MG63 (cell line): ENCODE results near the gene YPEL3. TPM values are rescaled to one million over a fixed set of nuclear protein-coding genes. Genes with fewer than 3 reads are reported as not detected.

Experiments used
- DNase-seq: peaks from one replicate; pipeline ENCODE4 v3.0.0-alpha.2; 2020
- H3K27me3 ChIP-seq: fragments of 250-450 bp; sonication (Bioruptor Pico); 2 replicates; pipeline ENCODE4 v1.5.1; 2020; ENCODE audit warnings: mild to moderate bottlenecking, moderate library complexity
- H3K36me3 ChIP-seq: fragments of 250-450 bp; sonication (Bioruptor Pico); 2 replicates; pipeline ENCODE4 v1.5.1; 2020; ENCODE audit warnings: mild to moderate bottlenecking, moderate library complexity
- H3K4me3 ChIP-seq: fragments of 250-450 bp; sonication (Bioruptor Pico); 2 replicates; pipeline ENCODE4 v1.5.1; 2020; ENCODE audit warnings: mild to moderate bottlenecking, moderate library complexity
- H3K9me3 ChIP-seq: fragments of 250-450 bp; sonication (Bioruptor Pico); 2 replicates; pipeline ENCODE4 v1.5.1; 2020; ENCODE audit warnings: mild to moderate bottlenecking, moderate library complexity
- total RNA-seq: library from RNA; depleted of rRNA; stranded (reverse); fragments of >200 nt; shearing (Covaris generic); gene quantifications from 2 replicates; pipeline ENCODE4 v1.2.3, GENCODE V29; 2014; ENCODE audit warnings: low replicate concordance; rRNA removed

YPEL3 gene
- total RNA-seq, 1 experiment from 2014 or later = 13.1 TPM

- H3K4me3 ChIP-seq = no peak overlapping the region
- H3K36me3 ChIP-seq = no peaks in the 10 kb centered on the region
- no peaks in the 10 kb centered on the region for H3K27me3 ChIP-seq
- DNase-seq = no peak
- H3K9me3 ChIP-seq = no peaks in the 10 kb centered on the region
Observed at GRCh38 chr16:30046588-30046987, 49.4 kb downstream of the YPEL3 start.

- DNase-seq = no peak
- H3K27me3 ChIP-seq = no peaks in the 10 kb centered on the region
- no peak overlapping the region for H3K4me3 ChIP-seq
- H3K9me3 ChIP-seq = no peaks in the 10 kb centered on the region
- no peaks in the 10 kb centered on the region for H3K36me3 ChIP-seq
Observed at GRCh38 chr16:30046178-30046577, 49.8 kb downstream of the YPEL3 start.

Other genes starting within 250 kb of the YPEL3 start
- gene CDIPT, start 233.0 kb downstream of the YPEL3 start, total RNA-seq = 64.9 and 78.6 TPM in 2 replicates
- gene SEZ6L2, start 196.7 kb downstream of the YPEL3 start, total RNA-seq = 18.0 and 28.5 TPM in 2 replicates
- 48.3 and 73.0 TPM in 2 replicates for gene ASPHD1, start 195.7 kb downstream of the YPEL3 start, total RNA-seq
- gene KCTD13, start 170.0 kb downstream of the YPEL3 start, total RNA-seq = 5.1 and 7.6 TPM in 2 replicates
- 96.9 and 121 TPM in 2 replicates for gene TMEM219, start 134.1 kb downstream of the YPEL3 start, total RNA-seq
- 41.3 and 59.4 TPM in 2 replicates for gene TAOK2, start 122.3 kb downstream of the YPEL3 start, total RNA-seq
- gene HIRIP3, start 100.6 kb downstream of the YPEL3 start, total RNA-seq = 6.5 and 25.9 TPM in 2 replicates
- 97.4 and 290 TPM in 2 replicates for gene INO80E, start 100.0 kb downstream of the YPEL3 start, total RNA-seq
- not detected in 2 replicates for gene DOC2A, start 85.2 kb downstream of the YPEL3 start, total RNA-seq
- not detected in 2 replicates for gene C16orf92, start 73.0 kb downstream of the YPEL3 start, total RNA-seq
- 0.20 TPM in 1 of 2 replicates, not detected in the other for gene TLCD3B, start 64.9 kb downstream of the YPEL3 start, total RNA-seq
- 911 and 1,101 TPM in 2 replicates for gene ALDOA, start 30.5 kb downstream of the YPEL3 start, total RNA-seq
- 127 and 193 TPM in 2 replicates for gene PPP4C, start 20.2 kb downstream of the YPEL3 start, total RNA-seq
- gene TBX6, start 4.3 kb downstream of the YPEL3 start, total RNA-seq = 0.30 TPM in 1 of 2 replicates, not detected in the other
- gene GDPD3, start 17.3 kb upstream of the YPEL3 start, total RNA-seq = 0.43 TPM in 1 of 2 replicates, not detected in the other
- 13.3 and 20.0 TPM in 2 replicates for gene MAPK3, start 27.0 kb upstream of the YPEL3 start, total RNA-seq
- 1.9 and 3.1 TPM in 2 replicates for gene CORO1A, start 87.4 kb upstream of the YPEL3 start, total RNA-seq
- gene BOLA2B, start 97.5 kb upstream of the YPEL3 start, total RNA-seq = 64.7 and 122 TPM in 2 replicates
- gene SLX1A, start 97.7 kb upstream of the YPEL3 start, total RNA-seq = 30.9 and 54.9 TPM in 2 replicates
- 4.8 and 18.5 TPM in 2 replicates for gene SULT1A3, start 103.0 kb upstream of the YPEL3 start, total RNA-seq
- 0.89 and 4.2 TPM in 2 replicates for gene NPIPB13, start 152.3 kb upstream of the YPEL3 start, total RNA-seq